Kidney glomerular epithelial cell (primary cell): ENCODE measurements around the gene COL13A1.

Experiments used
- DNase-seq: peaks from one replicate; lab custom pipeline; 2025; lab: John Stamatoyannopoulos, UW

Gene COL13A1

DNA sequence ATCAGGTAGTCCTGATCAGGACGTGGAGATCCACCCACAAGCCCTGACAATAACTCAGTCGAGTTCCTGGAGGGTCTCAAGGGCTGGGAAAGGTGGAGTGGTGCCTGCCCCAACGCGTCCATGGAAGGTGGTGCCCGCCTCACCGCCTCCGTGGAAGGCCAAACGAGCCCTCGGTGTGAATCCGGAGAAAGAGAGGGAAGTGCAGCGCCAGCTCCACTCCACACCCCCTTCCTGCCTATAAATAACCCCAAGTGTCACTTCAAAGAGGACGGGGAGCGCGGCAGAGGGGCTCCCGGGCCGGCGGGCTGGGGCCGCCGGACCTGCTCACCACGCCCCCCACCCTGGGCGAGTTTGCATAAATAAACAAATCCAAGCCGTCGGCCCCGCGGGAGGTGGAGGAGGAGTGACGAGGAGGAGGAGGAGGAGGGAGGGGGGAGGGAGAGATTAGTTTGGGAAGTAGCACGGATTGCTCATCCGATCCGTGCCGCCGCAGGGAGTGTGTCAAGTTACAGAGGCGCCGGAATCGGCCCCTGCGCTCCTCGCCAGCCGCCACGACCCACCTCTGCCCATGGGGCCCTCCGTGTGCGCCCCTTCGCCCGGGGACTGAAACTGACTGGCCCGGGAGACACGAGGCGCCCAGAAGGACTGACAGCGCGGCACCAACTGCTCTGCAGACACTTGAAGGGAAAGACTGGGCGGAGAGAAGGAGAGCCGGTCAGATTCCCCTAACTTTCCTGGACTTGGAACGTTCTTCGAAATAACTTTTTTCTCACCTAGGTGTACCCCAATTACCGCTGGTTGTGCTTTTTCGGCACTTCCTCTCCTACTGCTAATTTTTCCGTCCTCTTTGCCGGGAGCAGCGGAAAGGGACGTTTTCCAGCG lies at the start of gene COL13A1:
TSS of gene COL13A1 (plus strand) at position 473 of the 882 bp plus-strand sequence. CDS start 518 bp downstream, outside the sequence.
- DNase-seq: peak; percentile 46

DNA sequence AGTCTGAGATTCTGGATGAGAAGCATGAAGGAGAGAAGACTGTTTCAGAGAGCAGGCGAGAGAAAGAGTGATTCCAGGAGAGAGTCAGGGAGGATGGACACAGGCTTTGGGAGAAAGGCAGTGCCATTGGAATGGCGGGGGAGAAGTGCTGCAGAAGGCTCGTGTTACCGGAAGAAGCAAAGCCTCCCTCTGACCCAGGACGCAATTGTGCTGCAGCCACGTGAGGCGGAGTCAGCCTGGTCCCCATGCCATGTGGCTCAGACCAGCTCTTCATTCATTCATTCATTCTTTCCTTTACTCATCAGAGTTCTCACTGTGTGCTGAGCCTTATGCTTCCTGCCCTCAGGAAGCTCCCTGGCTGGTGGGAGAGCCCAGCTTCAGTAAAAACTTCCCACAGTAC lies 49.2 kb upstream of the COL13A1 start:
- DNase-seq: no peak

DNA sequence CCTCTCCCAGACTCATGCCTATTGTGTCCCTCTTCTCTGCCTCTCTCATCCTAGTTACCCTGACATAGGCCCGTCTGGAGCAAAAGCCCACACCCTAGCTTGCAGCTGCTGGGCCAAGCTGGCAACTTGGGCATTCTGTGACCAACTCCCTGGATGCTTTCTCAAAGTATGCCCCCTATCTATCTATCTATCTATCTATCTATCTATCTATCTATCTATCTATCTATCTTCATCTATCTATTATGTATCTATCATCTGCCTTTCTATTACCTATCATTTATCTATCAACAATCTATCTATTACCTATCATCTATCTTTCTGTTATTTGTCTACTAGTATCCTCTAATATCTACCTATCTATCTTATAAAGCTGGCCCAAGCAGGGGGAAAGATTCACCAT lies 45.4 kb upstream of the COL13A1 start:
- no peak for DNase-seq

DNA sequence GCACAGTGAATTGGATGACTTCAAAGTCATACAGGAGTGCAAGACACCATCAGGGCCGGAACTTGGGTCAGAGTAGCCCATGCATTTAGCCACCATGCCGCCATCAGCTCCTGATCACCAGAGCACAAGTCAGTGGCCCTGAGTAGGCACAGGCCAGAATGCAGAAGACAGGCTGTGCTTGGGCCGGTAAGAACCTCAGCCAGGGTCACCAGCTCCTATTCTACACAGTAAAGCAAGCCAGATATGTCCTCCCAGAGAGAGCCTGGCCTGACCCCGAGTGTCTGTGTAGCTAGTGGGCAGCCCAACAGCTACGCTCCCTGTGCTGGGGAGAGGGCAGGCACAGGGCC lies 44.5 kb upstream of the COL13A1 start:
- DNase-seq: no peak

DNA sequence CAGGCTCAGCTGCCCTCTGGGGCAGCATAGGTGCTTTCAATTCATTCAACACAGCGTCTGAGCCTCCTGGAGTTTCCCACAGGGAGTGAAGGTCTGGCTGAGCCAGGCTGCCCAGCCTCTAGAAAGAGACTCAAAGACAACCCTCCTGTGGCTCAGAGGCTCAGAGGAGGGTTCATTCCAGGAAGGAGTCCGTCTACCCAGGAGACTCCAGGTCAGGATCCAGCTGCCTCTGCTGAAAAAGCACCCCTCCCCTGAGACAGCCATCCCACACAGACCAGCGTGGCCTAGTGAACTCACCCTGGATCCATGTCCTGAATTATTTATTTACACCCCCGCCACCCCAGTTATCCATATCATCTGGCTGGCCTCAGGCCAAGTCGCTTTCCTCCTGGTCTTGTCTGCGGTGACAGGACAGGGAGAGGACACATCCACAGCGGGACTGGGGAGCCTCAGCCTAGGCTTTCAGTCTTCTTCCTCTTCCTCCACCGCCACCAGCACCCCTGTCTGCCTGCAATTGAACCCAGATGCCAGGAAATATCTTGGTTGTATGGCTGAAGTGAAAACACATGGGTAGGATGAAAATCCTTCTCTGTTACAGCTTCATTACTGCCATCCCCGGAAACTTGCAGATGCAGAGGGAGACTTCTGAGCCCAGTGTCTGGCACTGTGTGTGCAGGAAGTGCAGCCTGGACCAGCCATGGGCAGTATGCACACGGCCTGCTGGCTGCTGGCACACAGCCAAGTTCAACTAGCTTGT lies 44.0 kb upstream of the COL13A1 start:
- peak; percentile 46 for DNase-seq

DNA sequence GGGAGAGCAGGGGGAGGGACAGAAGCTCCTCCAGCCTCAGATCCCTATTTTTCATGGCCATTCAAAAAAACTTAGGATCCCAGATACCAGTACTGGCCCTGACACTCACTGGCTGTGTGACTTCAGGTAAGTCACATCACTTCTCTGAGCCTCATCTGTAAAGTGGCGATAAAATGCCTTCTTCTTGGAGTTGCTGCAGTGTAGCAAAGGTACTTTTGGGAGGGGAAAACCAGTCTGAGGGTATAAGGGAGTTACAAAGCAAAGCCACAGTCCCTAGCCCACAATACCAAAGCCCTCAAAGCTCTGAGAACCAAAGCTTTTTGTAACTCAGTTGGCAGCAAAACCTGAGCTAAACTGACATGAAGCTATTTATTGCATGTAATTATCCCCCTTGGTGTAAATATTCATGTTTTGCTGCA lies 43.4 kb upstream of the COL13A1 start:
- no peak for DNase-seq

DNA sequence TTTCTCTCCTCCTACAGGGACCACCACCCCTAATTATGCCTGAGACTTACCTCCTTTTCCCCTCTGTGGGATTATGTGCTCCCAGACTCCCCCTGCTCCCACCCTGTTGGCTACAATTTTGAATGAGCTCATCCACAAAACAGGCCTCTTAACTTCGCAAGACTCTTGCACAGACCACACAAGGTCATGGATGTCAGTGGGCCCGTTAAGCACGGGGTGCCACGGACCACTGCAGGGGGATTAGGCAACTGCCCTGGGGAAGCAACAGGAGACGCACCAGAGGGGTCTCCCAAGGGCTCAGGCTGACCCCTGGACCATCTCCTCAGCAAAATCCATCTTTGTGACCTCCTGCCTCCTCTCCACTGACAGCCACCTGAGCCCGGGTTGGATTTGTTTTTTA lies 42.1 kb upstream of the COL13A1 start:
- no peak for DNase-seq

DNA sequence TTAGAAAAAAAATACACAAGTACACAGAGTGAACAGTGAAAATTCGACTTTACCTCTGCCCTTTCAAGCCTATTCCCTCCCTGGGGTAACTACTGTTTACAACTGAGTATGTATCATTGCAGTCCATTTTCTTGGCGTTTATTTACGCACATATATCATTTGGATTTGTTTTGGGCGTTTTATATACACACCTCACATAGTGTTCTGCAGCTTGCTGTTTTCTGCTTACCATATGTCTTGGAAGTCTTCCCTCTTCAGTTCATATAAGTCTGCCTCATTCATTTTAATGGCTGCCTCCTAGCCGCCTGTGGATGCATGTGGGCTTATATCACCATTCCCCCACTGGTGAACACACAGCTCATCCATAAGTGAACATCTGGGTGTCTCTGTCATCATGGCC lies 41.6 kb upstream of the COL13A1 start:
- DNase-seq: no peak

DNA sequence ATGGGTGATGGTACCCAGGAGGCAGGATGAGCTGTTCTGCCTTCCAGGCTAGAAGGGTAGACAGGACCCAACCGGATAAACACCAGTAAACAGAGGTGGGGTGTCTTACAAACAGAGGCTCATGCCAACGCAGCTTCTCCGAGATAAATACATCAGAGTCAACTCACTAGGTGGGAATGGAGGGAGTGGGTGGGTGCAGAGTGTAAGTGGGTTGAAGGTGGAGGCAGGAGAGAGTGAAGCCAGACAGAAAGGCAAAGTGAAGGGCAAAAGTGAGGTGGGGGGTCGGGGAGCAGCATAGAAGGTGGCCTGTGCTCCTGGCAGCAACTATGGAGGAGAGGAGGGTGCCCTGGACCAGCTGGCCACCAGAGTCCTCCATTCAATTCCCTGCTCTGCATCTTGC lies 40.4 kb upstream of the COL13A1 start:
- no peak for DNase-seq

DNA sequence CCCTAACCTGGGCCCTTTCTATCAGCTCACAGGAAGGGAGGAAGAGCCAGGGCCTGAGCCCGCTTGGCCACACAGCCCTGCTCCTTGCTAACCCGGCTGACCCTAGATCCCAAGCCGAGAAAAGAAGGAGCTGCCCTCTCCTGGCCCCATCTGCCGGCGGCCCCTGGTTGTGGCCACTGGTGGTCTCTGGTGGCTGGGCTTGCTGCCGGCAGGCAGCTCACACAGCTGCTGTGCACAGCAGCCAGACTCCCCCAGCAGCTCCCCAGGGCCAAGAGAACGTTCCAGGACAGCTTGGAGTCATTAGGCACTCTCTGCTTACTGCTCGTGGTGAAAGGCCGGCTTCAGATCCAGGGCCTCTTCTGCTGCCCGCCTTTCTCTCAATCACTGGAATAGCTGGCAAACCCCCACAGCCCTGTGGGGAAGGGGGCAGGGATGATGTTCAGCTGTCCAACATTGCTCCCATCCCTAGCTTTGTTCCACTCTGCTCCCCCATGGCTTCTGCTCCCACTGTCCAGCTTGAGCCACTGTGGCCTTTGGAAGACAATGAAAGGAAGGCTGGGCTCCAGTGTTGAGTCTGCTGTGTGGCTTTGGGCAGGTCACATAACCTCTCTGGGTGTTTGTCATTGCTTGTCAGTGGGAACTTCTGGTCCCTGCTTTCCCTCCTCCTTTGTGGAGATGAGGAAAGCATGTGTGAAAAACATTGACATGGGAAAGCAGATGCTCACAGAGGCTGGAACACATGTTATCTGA lies 35.4 kb upstream of the COL13A1 start:
- DNase-seq: no peak

DNA sequence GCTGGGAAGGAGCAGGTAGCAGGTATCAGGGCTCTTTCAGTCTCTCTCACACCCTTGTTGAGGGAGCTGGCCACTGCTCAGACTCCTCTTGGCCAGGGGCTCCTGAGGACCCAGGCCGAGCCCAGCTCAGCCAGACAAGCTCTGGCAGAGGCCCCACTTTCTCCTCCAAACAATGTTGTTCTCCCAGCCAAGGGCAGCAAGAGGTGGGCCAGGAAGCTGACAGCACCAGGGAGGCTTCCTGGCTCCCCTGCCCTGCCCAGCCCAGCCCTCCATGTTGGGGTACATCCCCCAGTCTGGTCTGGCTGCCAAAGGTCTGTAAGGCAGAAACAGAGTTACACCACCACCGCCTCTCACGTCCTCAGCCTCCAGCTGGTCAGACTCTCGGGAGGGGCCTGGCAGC lies 33.9 kb upstream of the COL13A1 start:
- DNase-seq: no peak

DNA sequence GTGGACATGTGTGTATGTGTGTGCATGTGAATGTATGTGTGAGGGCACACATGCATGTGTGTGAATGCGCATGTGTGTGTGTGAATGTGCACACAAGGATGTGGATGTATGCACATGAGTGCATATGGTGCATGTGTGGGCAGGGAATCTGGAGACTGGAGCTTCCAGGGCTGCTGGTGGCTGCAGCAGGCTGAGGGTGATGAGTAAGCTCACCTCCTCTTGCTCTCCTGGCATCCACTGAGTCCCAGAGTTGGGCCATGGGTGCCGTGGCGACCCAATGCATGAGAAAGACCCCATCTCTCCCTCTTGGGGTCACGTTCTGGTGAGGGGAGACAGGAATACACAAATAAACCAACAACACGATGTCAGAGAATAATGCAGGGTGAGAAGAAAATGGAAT lies 33.3 kb upstream of the COL13A1 start:
- DNase-seq: no peak

DNA sequence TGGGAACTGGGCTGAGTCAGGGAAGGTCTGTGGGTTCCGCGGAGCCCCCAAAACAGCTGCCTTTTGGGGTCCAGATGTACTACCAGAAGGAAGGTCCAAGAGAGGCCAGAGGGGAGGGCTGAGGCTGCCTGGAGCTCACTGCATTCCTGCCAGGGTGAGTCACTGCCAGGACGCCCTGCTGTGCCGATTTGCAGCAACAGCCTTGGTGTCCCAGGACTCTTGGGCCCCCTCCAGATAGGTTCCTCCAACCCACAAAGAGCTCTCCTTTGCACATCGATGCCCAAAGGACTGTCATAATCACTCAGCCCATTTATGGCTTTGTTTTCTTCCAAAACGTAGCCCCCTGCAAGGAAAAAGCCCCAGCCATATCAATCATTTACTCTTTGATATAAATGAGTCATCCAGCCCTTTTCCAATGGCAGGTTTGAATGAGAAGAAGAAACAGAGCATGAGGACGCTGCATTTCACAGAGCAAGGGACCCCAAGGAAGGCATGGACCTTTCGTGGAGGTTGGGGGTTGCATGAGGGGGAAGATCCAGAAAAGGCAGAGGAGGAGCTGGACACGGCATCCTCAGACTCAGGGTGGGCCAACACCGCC lies 32.2 kb upstream of the COL13A1 start:
- DNase-seq: peak; percentile 88

DNA sequence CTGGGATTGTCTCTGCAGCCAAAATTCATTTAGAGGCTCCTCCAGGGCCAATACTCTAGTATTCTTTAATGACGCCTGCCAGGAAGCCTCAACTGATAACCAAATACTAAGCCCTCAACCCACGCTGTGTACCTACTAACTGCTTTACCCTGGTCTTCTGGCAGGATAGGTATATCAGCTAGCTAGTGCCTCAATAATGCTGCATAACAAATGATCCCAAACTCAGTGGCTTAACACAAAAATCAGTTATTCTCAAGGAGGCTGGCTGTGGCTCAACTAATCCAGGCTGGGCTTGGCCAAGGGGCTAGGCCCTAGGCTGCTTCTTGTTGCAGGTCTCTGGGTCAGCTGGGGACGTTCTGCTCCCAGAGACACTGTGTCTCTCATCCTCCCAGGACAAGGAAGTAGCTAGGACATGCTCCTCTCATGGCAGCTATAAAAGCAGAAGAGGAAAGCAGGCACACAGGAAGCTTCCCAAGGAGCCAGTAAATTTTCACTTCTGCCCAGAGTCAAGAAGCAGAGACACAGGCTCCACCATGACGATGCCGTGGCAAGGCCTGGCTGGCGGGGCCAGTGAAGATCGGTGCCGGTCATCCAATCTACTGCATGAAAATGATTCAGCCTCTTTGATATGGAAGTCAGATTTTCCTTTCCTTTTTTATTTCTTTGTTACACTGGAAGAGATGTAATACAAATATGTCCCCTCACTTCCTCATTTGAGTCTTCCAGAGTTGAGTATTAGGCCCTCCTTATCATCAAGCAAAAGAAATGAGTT lies 28.6 kb upstream of the COL13A1 start:
- DNase-seq: no peak

DNA sequence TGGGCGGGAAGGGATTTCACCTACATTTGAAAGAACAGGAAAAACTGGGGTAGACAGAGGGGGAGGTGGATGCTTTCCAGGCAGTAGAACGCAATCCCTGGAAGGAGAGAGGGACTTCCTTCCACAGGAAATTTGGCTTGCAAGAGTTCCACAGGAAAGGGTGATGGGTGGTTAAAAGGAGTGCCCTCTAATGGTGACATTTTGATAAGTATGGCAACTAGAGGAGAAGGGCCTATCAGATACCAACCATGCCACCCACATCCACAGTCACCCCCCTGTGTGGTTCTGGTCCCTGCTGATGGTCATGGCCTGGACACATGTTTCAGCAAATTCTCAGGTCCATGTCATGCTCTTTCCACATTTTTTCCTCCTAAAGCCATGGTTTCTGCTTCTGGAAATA lies 27.1 kb upstream of the COL13A1 start:
- no peak for DNase-seq

DNA sequence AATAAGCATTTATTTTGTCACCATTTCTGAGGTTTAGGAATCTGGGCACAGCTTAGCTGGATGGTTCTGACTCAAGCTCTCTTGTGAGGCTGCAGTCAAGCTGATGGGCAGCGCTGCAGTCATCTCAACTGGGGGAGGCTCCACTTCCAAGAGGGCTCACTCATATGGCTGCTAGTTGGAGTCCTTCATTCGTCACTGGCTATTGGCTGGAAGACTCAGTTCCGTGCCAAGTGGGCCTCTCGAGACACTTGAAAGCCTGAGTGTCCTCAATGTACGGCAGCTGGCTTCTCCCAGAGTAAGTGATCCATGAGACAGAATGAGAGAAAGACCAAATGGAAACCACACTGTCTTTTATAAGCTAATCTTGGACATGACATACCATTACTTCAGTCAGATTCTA lies 21.6 kb upstream of the COL13A1 start:
- DNase-seq: no peak

DNA sequence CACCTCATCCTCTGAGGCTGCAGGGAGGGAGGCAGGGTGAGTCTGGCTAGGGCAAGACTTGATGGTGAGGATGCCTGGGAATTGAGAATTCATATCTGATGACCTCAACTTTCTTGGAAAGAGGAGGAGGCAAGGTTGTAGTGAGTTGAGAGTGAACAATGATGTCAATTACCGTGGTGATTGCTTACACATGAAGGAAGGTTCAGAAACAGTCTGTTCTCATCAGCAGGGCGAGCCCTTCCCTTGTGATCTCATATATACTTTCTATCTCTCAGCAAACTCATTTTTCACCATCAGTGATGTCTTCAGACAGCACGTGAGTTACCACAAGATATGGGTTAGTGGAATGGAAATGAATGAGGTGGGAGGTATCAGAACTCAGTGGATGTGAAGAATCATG lies 20.1 kb upstream of the COL13A1 start:
- DNase-seq: no peak

DNA sequence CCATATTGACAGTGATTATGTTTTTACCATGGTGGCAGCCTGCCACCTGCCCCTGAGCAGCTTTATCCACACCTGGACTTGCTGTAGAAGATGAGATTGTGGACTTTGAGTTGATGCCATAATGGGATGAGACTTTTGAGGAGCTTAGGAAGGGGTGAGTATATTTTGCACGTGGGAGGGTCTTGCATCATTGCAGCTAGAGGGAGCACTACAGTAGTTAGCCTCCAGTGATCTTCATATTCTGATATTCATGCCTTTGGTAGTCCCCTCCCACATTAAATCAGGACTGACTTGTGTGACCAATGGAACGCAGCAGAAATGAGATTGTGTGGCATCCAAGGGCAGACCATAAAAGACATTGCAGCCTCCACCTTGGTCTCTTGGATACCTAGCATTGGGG lies 18.2 kb upstream of the COL13A1 start:
- DNase-seq: no peak

DNA sequence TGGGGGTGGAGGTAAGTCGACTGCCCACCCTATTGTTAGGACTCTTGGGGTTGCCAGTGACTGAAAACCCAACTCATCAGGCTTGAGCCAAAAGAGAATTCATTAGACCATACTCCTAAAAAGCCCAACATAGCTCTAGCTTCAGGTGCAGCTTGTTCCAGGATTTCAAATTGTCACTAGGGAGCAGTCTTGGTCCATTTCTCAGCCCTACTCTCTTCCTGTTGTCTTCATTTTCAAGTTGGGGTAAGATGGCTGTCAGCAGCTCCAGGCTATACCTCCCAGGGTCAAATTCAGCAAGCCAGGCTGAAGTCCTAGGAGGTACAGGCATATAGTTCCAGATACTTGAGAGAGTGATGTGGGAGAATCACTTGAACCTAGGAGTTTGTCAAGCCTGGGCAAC lies 14.9 kb upstream of the COL13A1 start:
- DNase-seq: peak; percentile 29

DNA sequence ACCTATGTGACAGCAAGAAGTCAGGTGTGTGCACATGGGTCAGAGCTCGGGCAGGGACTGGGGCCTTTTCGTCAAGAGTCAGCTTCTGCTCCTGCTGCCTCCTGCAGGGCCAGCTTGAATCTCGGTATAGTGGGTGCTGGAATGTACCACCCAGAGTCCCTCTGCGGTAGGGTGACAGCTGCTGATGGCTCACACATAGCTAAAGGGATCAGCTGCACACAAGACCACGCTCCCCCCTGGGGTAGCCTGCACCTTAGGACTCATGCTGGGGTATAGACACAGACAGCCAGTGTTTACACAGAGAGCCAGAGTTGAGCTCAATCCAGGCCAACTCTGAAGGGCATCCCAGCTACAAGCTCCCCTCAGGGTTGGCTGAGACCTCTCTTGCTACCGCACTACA lies 14.0 kb upstream of the COL13A1 start:
- no peak for DNase-seq

DNA sequence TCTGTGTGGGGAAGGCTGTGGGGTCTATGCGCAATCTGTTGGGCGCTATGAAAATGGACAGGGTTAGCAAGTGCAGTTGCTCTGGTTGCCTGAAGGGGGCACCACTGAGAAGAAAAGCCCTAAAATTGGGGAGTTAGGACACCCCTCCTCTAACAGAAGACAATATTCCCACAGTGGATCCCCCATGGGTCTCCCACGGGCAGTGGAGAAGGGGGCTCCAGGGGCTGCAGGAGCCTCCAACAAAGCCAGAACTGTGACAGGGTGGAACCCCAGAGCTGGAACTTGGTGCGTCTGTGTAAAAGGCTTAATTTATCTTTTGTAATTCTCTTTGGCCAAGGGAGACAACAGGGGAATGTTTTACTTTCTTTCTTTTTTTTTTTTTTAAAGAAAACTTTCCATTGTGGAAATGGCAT lies 12.5 kb upstream of the COL13A1 start:
- DNase-seq: no peak

DNA sequence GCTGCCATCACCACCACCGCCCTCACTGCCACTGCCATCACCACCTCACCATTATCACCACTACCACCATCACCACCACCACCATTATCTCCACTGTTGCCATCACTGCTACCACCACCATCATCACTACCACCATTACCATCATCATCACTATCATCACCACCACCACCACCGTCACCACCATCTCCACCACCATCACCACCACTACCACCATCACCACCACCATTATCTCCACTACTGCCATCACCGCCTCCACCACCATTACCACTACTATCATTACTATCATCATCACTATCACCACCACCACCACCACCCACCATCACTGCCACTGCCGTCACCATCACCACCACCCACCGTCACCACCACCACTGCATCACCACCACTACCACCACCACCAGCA lies 9.9 kb upstream of the COL13A1 start:
- DNase-seq: no peak
